HG02938 (cell line): ENCODE data around the gene TBC1D22B.

Experiments
- ATAC-seq: cut with Tn5 transposase; IDR thresholded peaks from one replicate; pipeline ENCODE4 v1.9.1; 2021; ENCODE audit warnings: mild to moderate bottlenecking, moderate library complexity; ENCODE audit not compliant: unreplicated experiment

The TBC1D22B gene

DNA sequence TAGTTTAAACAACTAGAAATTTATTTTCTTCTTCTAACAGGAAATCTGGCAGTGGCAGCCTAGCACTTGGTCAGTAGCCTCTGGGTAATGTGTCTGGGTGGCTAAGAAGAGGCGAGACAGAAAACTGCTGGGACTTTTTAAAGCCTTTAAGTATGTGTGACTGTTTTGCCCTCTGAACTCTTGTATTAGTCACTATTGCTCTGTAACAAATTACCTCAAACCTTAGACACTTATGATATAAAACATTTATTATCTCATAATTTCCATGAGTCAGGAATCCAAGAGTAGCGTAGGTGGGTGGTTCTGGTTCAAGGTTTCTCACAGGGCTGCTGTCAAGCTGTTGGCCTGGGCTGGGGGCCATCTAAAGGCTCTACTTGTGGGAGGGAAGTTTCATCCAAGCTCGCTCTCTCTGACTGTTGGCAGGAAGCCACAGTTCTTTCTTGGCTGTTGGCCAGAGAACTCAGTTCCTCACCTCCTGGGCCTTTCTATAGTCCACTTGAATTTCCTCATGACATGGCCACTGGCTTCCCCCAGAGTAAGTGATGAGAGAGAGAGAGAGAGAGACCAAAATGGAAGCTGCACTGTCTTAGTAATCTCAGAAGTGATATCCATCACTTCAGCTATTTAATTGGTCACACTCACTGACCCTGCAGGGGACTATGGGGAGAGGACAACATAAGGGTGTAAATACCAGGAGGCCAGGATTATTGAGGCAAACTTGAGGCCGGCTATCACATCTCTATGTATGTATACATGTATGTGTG lies 17.4 kb upstream of the TBC1D22B start:
- no peak for ATAC-seq

DNA sequence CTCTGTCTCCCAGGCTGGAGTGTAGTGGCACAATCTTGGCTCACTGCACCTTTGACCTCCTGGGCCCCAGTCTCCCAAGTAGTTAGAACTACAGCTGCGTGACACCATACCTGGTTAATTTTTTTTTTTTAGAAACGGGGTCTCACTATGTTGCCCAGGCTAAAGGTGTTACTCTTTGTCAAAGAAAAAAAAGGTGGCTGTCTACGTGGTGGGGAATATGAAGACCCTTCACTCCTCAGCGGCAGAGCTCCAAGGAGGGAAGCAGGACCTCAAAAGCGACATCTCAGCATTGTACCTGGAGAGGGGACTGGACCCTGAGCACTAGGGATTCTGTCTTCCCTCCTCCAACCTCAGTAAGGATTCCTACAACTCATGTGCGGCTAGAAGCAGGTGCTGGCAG lies 16.4 kb upstream of the TBC1D22B start:
- ATAC-seq, result no peak

DNA sequence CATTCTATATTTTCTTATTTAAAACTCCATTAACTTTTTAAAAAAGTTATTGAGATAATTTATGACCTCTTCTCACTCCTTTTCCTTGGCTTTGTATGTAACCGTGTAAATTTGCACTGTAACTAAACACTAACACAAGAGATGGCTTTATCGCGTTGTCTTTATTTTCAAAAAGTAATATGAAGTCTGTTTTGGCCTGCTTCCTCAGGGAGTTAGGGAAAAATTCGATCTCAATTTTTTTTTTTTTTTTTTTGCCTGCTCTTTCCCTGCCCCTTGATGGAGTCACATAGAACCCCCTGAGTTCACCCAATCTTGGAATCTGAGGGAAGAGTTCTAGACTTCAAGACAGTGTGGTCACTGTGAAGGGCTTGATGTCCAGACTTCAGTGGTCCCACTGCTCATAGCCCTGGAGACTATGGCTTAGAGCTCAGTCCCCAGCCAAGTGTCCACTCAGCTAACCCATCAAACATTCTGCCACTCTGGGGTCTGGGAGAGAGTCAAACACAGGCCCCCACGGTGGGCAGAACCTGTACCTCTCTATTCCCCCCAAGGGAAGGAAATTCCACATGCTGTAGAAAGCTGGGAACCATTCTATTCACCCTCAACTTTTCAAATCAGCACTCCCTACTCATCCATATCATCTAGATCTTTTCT lies 15.7 kb upstream of the TBC1D22B start:
- no peak for ATAC-seq

DNA sequence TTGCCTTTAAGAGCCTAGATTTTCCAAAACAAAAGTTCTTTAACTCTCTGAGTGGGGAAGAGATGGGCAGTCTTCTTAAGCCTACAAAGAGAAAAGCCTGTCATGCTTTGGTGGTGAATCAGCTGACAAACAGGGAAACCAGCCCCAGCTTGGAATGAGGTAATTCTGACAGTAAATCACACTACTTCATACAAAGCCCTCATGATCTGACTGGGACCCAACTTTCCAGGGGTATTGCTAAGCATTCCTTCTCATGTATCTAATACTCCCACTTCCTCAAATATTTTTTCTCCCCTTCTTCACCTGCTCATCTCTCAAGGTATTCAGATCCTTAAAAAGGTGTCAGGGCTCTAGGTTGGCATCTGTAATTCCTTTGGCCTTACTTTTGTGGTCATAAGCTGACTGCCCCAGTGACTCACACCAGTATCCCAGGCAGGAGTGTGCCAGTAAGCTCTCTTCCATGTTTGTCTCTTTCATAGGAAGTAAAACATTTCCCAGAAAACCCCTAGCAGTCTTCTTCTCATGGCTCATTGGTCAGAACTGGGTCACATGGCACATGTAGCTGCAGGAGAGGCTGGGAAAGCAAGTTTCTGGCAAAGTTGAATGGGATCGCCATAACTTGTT lies 15.0 kb upstream of the TBC1D22B start:
- ATAC-seq, result no peak

DNA sequence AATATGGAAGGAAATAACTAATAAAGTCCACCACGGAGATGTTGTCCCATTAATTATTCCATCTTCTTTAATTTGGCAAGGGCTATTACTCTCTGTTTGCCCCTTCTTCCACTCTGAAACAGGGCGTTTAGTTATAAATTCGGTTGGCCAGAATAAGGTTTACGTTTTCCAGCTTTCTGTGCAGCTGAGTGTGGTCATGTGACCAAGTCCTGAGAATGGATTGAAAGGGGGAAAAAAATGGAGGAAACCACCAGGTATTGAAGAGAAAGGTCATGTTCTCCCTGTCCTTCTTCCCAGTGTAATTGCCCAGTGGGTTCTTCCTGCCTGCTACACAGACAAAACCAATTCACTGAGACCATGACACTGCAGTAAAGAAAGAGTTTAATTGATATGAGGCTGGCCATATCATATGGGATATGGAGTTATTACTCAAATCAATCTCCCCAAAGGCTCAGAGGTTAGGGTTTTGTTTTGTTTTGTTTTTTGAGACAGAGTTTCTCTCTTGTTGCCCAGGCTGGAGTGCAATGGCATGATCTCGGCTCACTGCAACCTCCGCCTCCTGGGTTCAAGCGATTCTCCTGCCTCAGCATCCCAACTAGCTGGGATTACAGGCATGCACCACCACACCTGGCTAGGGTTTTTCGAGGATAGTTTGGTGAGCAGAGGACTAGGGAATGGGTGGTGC lies 14.3 kb upstream of the TBC1D22B start:
- ATAC-seq, result no peak

DNA sequence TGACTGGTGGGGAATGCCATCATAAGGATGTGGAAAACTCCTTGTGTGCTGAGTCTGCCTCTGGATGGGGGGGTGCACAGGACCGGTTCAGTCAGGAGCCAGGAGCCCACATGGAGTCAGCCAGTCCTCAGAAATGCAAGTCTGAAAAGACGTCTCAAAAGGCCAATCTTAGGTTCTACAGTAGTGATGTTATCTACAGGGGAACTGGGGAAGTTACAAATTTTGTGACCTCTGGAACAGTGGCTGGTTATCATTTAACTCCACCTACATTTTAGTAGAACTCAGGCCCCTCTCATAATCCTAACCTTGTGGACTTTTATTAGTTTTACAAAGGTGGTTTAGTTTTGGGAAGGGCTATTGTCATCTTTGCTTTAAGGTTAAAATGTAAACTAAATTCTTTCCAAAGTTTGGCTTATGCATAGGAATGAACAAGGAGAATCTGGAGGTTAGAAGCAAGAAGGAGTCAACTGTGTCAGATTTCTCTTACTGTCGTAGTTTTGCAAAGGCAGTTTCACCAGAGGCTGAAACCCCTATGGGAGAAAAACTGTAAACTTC lies 13.7 kb upstream of the TBC1D22B start:
- no peak for ATAC-seq

DNA sequence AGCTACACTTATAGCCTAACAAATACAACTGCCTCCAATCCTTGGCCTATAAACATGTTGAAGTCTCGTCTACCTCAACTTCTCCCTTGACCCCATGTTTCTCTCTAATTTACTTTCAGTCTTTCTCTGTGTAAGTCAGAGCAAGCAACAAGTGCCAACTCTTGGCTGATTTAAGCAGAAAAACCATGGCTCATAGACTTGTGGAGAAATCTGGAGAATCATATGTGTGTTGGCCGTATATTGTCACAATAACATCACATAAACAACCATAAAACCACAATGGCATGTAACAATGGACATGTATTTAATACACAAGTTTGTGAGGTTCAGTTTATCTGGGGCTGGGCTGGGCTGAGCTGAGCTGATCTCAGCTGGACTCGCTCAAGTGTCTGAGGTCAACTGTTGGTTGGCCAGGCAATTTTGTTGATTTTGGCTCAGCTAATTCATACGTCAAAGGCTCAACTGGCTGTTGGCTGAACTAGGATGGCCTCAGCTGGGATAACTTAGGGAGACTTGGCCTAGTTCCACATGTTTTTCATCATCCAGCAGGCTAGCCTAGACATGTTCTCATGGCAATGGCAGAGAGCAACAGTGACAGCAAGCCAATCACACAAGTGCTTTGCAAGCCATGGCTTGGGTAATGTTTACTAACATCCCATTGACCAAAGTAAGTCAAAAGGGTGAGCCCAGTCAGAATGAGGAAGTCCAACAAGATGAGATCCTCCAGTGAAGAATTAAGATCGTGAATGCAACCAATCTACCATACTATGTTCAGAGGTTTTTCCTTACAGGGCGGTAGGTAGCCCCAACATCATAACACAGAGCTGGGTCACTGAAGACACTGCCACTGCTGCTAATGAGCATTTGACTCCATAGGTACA lies 12.9 kb upstream of the TBC1D22B start:
- no peak for ATAC-seq

DNA sequence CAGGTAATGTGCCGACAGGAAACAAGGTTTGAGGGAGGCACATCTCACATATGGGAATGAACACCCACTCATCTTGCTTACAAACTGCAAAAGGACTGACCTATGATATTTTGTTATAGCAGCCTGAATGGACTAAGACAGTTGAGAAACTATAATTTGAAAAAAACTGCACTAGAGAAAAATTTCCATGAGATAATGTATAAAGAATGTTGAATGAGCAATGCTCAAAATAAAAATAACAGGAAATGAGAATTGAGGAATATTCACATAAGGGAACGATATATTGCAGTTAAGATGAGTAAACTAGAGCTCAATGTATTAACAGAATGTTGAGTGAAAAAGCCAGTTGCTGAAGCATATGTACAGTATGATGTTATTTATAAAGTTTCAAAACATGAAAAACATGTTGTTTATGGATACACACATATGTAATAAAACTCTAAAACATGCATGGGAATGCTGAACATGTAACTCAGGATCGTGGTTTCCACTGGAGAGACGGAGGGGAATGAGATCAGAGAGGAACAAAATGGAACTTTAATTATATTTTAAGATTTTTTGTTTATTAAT lies 6.3 kb upstream of the TBC1D22B start:
- ATAC-seq, result no peak

DNA sequence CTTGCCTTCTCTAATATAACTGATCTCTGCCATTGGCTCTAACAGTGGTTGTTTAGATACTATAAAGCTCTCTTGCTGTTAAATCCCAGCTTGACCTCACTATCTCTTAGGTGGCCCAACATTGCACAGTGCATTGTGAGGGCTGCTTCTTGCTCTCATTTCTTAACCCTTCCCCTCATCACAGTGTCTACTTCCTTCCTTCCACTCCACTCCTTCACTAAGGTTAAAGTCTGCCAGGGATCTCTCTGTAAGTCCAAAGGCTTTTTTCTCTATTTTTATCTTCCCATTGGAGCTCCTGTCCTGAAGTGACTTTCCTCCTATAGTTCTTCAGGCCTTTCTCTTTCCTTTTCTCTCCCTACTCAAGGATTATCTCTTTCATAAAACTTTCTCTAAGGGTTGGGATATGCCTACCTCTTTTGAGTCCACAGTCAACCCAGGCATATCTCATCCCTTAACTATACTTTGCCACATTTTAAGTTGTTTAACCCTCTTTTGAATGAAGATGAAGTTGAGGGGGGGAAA lies 4.0 kb upstream of the TBC1D22B start:
- no peak for ATAC-seq

DNA sequence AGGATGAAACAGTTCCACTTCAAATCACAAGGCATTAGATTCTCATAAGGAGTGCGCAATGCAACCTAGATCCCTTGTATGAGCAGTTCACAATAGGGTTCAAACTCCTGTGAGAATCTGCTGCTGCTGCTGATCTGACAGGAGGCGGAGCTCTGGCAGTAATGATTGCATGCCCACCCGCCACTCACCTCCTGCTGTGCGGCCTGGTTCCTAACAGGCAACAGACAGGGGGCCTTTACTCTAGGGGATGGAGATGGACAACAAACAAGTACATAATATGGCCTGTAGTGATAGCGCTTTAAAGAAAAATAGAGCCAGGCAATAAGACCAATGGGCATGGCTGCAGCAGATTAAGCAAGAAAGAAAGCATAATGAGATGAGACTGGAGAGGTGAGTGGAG lies 2.7 kb upstream of the TBC1D22B start:
- ATAC-seq, result no peak

DNA sequence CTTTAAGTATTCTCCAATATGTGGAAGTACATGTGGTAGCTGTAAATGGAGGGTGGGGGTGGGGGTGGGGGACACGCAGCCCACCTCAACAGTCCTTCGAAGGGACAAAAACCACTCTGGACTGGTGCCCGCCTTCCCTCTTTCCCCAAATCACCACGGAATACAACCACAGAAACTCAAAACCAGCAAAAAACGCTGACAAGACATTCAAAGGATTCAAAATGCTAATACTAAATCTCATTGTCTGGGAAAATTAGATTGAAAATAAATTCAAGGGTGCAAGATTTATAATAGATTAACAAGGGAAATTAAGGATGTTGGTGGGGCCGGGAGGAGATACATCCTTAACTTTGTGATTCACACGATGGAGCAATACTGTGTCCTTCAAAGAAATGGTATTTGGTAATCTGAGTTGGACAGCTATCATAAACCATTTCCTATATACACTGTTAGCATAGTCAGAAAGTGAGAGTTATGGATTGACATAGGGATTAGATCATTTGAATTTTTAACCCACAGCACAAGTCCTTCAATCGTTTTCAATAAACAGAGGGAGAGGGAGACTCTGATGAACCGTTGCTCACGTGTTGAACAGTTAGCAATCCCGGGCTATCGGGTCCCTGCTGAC lies 766 bp upstream of the TBC1D22B start:
- ATAC-seq, result no peak

DNA sequence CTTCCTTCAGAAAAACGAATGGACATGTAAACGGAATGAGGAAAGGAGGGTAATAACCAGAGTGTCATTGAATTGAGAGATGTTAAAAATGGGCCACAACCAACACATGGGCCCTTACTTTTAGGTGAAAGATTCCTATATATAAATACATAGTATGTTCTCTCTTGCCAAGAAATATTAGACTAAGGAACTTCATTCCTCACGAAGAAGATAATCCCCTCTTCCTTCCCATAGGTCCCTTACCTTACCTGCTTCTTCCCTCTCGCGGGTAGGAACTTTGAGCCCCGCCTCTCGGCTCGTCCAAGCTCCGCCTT lies 295 bp upstream of the TBC1D22B start:
- no peak for ATAC-seq

DNA sequence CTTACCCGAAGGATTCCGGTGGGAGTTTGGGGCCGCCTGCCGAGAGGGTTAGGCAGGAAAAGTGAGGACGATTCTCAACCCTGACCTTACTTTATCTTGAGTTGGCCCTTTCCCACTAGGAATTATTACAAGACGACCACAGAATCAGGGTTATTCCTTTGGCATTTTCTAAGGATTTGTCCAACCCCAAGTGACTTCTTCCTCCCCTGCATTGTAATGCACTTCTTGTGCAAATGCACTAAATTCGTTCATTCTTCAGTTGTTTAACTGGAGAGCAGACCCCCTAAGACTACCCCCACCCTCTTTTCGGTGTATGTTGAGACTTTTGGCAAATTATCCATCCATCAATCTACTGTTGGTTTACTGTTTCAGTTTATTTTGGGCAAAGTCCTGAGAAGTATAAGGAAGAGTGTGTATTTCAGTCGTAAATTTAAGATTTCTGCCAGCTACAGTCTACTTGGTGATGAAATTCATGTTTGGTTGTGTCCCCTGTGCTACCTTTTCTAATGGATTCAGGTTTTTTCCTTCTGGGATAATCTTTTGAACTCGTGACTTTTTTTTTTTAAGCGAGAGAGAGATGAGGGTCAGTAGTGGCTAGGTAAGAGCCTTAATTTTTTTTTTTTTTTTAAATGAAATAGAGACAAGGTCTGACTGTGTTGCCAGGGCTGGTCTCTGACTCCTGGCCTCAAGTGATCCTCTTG lies 983 bp downstream of the TBC1D22B start:
- no peak for ATAC-seq

DNA sequence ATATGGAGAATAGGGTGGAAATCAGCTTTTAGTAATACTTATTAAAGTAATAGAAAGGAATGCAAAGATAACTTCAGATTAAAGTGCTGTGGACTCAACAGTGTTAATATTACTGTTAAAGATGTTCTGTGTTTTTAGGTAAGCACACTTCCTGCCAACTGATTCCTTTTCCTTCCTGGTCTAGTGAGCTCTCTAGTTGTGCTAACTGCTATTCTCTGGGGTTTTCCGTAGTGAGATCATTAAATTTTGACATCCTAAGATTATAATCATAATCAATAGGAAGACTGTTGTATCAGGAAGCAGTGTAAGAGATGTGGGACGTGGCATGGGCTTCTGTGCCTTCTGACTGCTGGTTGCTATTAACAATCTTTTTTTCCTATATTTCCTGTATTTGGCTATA lies 1.6 kb downstream of the TBC1D22B start:
- ATAC-seq, result no peak

DNA sequence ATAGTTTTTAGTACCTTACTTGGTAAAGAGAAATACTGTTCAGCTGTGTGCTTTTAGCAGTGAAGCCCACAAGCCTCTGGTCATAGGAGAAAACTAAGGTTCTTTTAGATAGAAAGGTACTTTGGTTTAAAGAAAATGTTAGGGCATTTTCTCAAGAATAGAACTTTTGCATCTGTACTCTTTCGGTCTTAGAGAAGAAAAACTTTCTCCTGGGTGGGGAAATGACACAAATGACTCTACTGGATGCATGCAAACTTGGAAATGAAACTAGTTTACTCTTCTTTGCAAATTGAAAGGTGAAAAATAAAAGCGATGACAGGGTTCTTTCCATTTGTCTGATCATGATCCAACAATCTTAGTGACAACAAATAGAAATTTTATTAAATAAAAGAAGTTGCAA lies 2.5 kb downstream of the TBC1D22B start:
- ATAC-seq, result no peak

DNA sequence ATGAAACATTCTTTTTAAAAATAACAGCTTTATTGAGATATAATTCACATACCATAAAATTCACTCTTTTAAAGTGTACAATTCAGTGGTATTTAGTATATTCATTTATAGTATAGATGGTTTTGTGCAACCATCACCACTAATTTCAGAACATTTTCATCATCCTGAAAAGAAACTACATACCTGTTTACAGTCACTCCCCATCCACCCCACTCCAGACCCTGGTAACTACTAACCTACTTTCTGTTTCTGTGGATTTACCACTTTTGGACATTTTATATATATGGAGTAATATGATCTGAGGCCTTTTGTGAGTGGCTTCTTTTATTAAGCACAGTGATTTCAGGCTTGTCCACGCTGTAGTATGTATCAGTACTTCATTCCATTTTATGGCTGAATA lies 2.9 kb downstream of the TBC1D22B start:
- ATAC-seq, result no peak

DNA sequence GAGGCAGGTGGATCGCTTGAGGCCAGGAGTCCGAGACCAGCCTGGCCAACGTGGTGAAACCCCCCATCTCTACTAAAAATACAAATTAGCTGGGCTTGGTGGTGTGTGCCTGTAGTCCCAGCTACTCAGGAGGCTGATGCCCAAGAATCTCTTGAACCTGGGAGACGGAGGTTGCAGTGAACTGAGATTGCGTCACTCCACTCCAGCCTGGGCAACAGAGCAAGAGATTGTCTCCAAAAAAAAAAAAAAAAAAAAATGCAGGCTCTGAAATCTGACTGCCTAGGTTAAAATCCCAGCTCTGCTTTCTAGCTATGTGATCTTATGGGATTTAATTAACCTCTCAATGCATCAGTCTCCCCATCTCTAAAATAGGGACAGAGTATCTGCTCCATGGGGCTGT lies 3.6 kb downstream of the TBC1D22B start:
- ATAC-seq, result no peak

DNA sequence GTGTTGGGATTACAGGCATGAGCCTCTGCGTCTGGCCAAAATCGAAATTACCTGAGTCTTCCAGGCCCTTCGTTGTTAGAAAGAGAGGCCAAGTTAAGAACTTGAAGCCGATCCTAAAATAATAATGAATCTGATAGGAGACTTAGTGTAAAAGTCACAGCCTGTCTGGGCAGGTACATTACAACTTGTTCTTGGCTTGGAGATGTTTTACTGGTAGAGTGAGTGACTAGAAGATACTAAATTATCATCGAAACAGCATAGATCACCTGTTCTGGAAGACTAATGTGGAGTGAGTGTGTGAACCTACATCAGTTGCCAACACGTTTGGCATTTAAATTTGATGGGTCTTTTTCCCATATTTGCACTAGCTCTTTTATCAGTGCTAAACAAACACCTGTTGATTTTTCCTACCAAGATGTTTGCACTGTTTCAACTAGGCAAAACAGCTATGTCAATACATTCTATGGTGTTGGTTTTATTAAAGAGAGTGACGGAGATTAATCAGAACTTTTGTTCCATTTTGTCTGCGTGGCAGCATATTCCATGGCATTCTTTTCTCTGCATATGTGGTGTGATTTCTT lies 5.0 kb downstream of the TBC1D22B start:
- ATAC-seq, result no peak

DNA sequence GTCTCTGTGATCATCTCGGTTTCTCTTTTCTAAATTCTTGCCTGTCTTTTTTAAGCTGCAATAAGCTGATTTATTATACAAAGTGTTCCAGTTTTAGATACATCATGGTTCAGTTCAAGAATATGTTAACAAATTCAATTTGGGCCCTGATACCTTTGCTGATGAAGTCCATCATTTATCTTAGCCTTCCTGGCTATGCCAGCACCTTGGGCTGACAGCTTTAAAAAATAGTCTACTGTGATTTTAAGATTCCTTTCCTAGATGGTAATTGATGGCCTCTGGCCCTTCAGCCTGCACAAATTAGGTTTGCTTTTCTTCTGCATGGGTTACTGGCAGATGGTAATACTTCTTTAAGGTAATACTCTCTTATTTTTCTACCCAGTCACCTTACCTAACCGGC lies 7.4 kb downstream of the TBC1D22B start:
- no peak for ATAC-seq
